ENCODE results near the gene ZNF286A.
"Not testable (repeated sequence)": the region's sequence is repeated elsewhere in the genome, so short reads cannot be mapped to it uniquely, and the experiment has no call there.

Gene ZNF286A

GRCh38 chr17:15768865-15769533 lies 69.4 kb downstream of the ZNF286A start:
- in situ Hi-C loops (cut with MboI; ENCODE audit: low sequenced_read_pairs) = not testable (repeated sequence)

Data from HL-60/S4 treated with retinoic acid at 250 ng/mL for 4 days and 3 days (cell line).